DOHH2 (cell line): Measurements from ENCODE around the gene TMEM126A.

Experiments
- H3F3A ChIP-seq: fragments of 200-600 bp; sonication (generic), shearing (Covaris generic); 2 replicates; pipeline ENCODE4 v1.6.0; 2016; ENCODE audit warnings: antibody characterized with exemption, mild to moderate bottlenecking; ENCODE audit not compliant: control insufficient read depth, insufficient read depth
- H3K27ac ChIP-seq: fragments of 200-600 bp; sonication (generic); 2 replicates; pipeline ENCODE4 v1.5.1; 2014; ENCODE audit warnings: low read depth, mild to moderate bottlenecking, low read length, moderate library complexity
- H3K27me3 ChIP-seq: fragments of 200-600 bp; sonication (generic); 2 replicates; pipeline ENCODE4 v1.6.1; 2014; ENCODE audit warnings: mild to moderate bottlenecking, low read length, mixed read lengths; ENCODE audit not compliant: control insufficient read depth
- H3K36me3 ChIP-seq: fragments of 200-600 bp; sonication (generic); 2 replicates; pipeline ENCODE4 v1.6.1; 2014; ENCODE audit warnings: mild to moderate bottlenecking, low read length, moderate library complexity, mixed read lengths; ENCODE audit not compliant: control insufficient read depth
- H3K4me1 ChIP-seq: fragments of 200-600 bp; sonication (generic); 2 replicates; pipeline ENCODE4 v1.6.1; 2014; ENCODE audit warnings: mild to moderate bottlenecking, low read length, mixed read lengths; ENCODE audit not compliant: control insufficient read depth
- H3K4me2 ChIP-seq: fragments of 200-600 bp; sonication (generic); 2 replicates; pipeline ENCODE4 v1.6.0; 2014; ENCODE audit warnings: mild to moderate bottlenecking, low read length, moderate library complexity
- H3K4me3 ChIP-seq: fragments of 200-600 bp; sonication (generic); 2 replicates; pipeline ENCODE4 v1.5.1; 2014; ENCODE audit warnings: mild to moderate bottlenecking, low read length, mixed read lengths
- H3K79me2 ChIP-seq: fragments of 200-600 bp; sonication (generic); 2 replicates; pipeline ENCODE4 v1.6.1; 2014; ENCODE audit warnings: mild to moderate bottlenecking, low read length, mixed read lengths; ENCODE audit not compliant: control insufficient read depth
- H3K9me2 ChIP-seq: fragments of 200-600 bp; sonication (generic); replicated peaks from 2 replicates; pipeline ENCODE4 v1.6.1; 2014; ENCODE audit warnings: mild to moderate bottlenecking, low read length, mixed read lengths; ENCODE audit not compliant: control insufficient read depth
- H3K9me3 ChIP-seq: fragments of 200-600 bp; sonication (generic); 2 replicates; pipeline ENCODE4 v1.6.1; 2014; ENCODE audit warnings: antibody characterized with exemption, low read length, mixed read lengths; ENCODE audit not compliant: control insufficient read depth, insufficient read depth
- H4K20me1 ChIP-seq: fragments of 200-600 bp; sonication (generic); 2 replicates; pipeline ENCODE4 v1.6.0; 2014; ENCODE audit warnings: low read depth, mild to moderate bottlenecking, antibody characterized with exemption, low read length, moderate library complexity; ENCODE audit not compliant: control insufficient read depth, insufficient read depth
- CTCF ChIP-seq: fragments of 200-600 bp; sonication (generic); IDR thresholded peaks from one replicate; pipeline ENCODE4 v1.5.1; 2014; ENCODE audit warnings: antibody characterized with exemption, mild to moderate bottlenecking, low read depth, low read length; ENCODE audit not compliant: poor library complexity, severe bottlenecking
- EZH2phosphoT487 ChIP-seq: fragments of 200-600 bp; sonication (generic); IDR thresholded peaks from 2 replicates; pipeline ENCODE4 v1.6.1; 2017; ENCODE audit warnings: borderline replicate concordance, mild to moderate bottlenecking, antibody characterized with exemption, low read length, moderate library complexity, mixed read lengths

The TMEM126A gene

GRCh38 chr11:85647604-85648299 lies at the start of gene TMEM126A:
Gene TMEM126A (plus strand): TSS chr11:85647967. CDS start chr11:85650256, 2,289 bp downstream.
- peak within 1 kb of the TSS; percentile 73 for H3K4me3 ChIP-seq
- peak within 1 kb of the TSS; percentile 32 for H3K27ac ChIP-seq
- peaks cover 5% of the 10 kb centered on the region; the same call in 1 of the 2 replicates for H3K27me3 ChIP-seq
- H4K20me1 ChIP-seq, result no peaks in the 10 kb centered on the region; the same call in 1 of the 2 replicates
- peak within 1 kb of the TSS; percentile 70 for H3K4me2 ChIP-seq
- peaks cover 26% of the 10 kb centered on the region for H3K4me1 ChIP-seq
- TF ChIP-seq CTCF, result no peak
- no peak for TF ChIP-seq EZH2phosphoT487
- no peaks in the 10 kb centered on the region for H3K9me2 ChIP-seq
- H3K9me3 ChIP-seq, result no peaks in the 10 kb centered on the region
- H3K79me2 ChIP-seq, result peaks cover 29% of the 10 kb centered on the region
- H3K36me3 ChIP-seq, result peaks cover 13% of the 10 kb centered on the region
- H3F3A ChIP-seq, result peaks cover 11% of the 10 kb centered on the region; the same call in 1 of the 2 replicates

GRCh38 chr11:85599083-85599482 lies 48.7 kb upstream of the TMEM126A start:
- H3K79me2 ChIP-seq, result no peaks in the 10 kb centered on the region

GRCh38 chr11:85602526-85603213 lies 45.1 kb upstream of the TMEM126A start:
- TF ChIP-seq EZH2phosphoT487, result no peak
- TF ChIP-seq CTCF, result no peak
- H3K27ac ChIP-seq, result no peak overlapping the region
- H3K4me3 ChIP-seq, result no peak overlapping the region
- H3K9me2 ChIP-seq, result no peaks in the 10 kb centered on the region
- H3K4me1 ChIP-seq, result peaks cover 8% of the 10 kb centered on the region
- H3K79me2 ChIP-seq, result no peaks in the 10 kb centered on the region
- H3K4me2 ChIP-seq, result no peak overlapping the region
- no peaks in the 10 kb centered on the region for H3K9me3 ChIP-seq
- H4K20me1 ChIP-seq, result no peaks in the 10 kb centered on the region
- H3K27me3 ChIP-seq, result no peaks in the 10 kb centered on the region
- no peaks in the 10 kb centered on the region for H3K36me3 ChIP-seq
- H3F3A ChIP-seq, result no peaks in the 10 kb centered on the region

More at GRCh38 chr11:85599083-85599482, 48.7 kb upstream of the TMEM126A start:
- H4K20me1 ChIP-seq, result no peaks in the 10 kb centered on the region
- no peaks in the 10 kb centered on the region for H3K9me3 ChIP-seq
- no peaks in the 10 kb centered on the region for H3K36me3 ChIP-seq
- H3K4me1 ChIP-seq, result no peaks in the 10 kb centered on the region; the same call in 1 of the 2 replicates
- H3K27ac ChIP-seq, result no peak overlapping the region
- H3K9me2 ChIP-seq, result no peaks in the 10 kb centered on the region
- no peak overlapping the region for H3K4me2 ChIP-seq
- H3K4me3 ChIP-seq, result no peak overlapping the region
- H3F3A ChIP-seq, result no peaks in the 10 kb centered on the region
- no peaks in the 10 kb centered on the region for H3K27me3 ChIP-seq
- TF ChIP-seq CTCF, result no peak
- no peak for TF ChIP-seq EZH2phosphoT487
